Measurements from ENCODE around the gene HOXA3. TPM values are rescaled to one million over a fixed set of nuclear protein-coding genes. Genes with fewer than 3 reads are reported as not detected.

Gene HOXA3
- total and polyA plus RNA-seq, 4 donors: 3.8 to 20.8 (median 10.9) TPM

DNA sequence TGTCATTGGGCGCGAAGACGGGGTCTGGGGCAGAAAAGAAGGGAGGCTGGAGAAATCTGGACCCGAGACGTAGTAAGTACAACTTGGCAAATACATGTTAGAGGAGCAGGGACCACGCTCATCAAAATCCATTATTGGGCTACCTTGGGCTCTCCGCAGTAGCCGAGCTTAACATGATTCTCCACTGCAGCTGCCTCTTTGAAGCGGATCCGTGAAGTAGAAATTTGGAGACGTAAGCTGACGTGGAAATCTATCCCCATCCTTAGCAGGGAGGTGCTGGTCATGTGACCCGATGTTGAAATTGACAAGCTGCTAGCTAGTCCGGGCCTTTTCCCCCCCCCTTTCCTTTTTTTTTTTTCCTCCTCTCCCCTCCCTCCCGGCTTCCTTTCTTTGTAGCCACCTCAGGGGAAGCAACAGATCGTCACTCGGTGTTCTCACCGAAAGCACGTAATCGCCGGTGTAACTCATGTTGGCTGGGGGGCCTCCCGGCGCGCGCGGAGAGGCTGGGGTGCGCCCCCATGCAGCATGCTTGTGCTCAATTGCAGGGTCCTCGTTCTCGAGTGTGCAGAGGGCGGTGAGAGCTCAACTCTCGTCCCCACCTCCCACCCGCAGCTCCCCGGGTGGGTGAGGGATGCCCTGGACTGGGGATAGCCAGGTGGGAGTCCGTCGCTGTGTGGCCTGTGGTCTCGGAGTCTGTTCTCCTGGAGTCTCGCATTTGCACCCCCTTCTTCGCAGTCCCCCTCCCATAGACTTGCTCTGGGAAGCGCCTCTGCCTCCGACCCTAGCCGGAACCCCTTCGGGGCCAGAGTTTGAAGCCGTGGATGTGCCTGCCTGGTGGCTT is 32.9 kb upstream of the HOXA3 start, which contains the start of gene HOXA11:
HOXA11 (minus strand) TSS at position 220 of the 841 bp plus-strand sequence; CDS start at position 132, 88 bp downstream.
- H3K27me3 ChIP-seq (ENCODE audit: control insufficient read depth in 1 of 2, insufficient read depth in 2 of 2, low read length in 1 of 2): no peaks in the 10 kb centered on the region
- H3K27ac ChIP-seq (ENCODE audit: low read depth in 1 of 2, low read length in 2 of 2): no peak within 1 kb of the TSS
- intact Hi-C loops (cut with DNase I): no loop called here
- no peaks in the 10 kb centered on the region for H3K9me3 ChIP-seq (ENCODE audit: control insufficient read depth, low read length)
- 13 to 14% methylated on average over 43 of the region's 43 CpGs for WGBS, 2 donors
- DNase-seq (peak; percentile 41 to 69), ATAC-seq (ENCODE audit: low FRiP score) (peak; percentile 24)
- no peaks in the 10 kb centered on the region for H3K4me1 ChIP-seq (ENCODE audit: control insufficient read depth in 1 of 2, insufficient read depth in 2 of 2, low read length in 2 of 2)
- H3K4me3 ChIP-seq (ENCODE audit: low read length in 2 of 2): no peak within 1 kb of the TSS
- no peaks in the 10 kb centered on the region for H3K36me3 ChIP-seq (ENCODE audit: control insufficient read depth in 1 of 2, insufficient read depth in 2 of 2, low read length in 1 of 2)

DNA sequence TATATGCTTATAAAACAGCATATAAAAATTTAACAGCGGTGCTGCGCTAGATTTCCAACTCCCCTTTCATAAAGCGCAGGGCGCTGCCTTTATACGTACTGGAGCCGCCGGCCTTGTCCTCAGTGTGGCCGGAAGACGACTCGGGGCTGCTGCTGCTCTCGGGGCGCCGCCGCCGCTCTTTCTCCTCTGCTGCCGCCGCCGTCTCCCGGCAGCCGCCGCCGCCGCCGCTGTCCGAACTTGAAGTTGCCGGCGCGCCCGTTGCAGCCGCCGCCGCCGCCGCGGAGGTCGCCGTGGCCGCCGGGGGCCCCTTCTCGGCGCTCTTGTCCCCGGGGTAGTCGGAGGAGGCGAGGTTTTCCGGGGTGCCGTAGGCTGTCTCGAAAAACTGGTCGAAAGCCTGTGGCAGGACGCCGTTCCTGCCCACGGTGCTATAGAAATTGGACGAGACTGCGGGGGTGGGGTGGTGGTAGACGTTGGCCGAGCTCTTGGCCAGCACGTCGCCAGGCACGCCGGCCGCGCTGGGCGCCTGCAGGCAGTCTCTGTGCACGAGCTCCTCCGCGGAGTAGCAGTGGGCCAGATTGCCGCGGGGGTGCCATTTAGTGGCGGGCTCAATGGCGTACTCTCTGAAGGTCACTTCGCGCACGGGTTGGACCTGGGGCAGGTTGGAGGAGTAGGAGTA is 32.1 kb upstream of the HOXA3 start:
- no peaks in the 10 kb centered on the region for H3K9me3 ChIP-seq (ENCODE audit: control insufficient read depth, low read length)
- no peak overlapping the region for H3K27ac ChIP-seq (ENCODE audit: low read depth in 1 of 2, low read length in 2 of 2)
- H3K27me3 ChIP-seq (ENCODE audit: control insufficient read depth in 1 of 2, insufficient read depth in 2 of 2, low read length in 1 of 2): no peaks in the 10 kb centered on the region
- WGBS, 2 donors: 2 to 3% methylated on average over 51 to 72 of the region's 72 CpGs
- intact Hi-C loops (cut with DNase I): no loop called here
- ATAC-seq (ENCODE audit: low FRiP score): no peak
- DNase-seq: peak; percentile 58 to 80
- no peaks in the 10 kb centered on the region for H3K36me3 ChIP-seq (ENCODE audit: control insufficient read depth in 1 of 2, insufficient read depth in 2 of 2, low read length in 1 of 2)
- H3K4me1 ChIP-seq (ENCODE audit: control insufficient read depth in 1 of 2, insufficient read depth in 2 of 2, low read length in 2 of 2): no peaks in the 10 kb centered on the region
- H3K4me3 ChIP-seq (ENCODE audit: low read length in 2 of 2): no peak overlapping the region

DNA sequence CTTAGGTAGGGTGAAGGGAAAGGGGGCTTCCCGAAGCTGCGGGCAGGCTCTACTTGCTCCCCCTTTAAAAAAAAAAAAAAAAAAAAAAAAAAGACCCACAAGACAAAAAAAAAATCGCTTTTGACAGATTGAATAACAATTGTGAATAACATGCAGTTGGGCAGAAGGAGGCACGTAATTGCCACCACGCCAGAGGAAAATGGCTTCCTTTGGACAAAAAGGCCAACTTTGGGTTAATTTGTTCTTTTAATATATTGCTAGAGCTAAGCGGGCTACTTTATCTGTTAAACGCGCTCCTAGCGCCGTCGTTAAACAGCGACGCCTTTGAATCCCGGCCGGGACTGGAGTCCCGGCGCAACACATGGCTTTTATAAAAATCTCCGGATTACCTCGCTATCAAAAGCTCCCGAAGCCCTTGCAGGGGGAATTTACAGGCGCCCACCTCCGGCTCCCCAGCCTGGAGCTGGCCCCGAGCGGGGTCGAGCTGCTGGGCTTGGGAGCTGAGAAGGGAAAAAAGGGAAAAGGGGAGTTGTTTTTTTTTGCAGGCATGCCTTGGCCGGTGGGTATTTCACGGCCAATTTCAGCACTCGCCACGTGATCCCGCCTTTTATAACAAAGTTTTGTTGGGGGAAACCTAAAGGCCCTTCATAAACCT is 31.4 kb upstream of the HOXA3 start:
- no peak overlapping the region for H3K4me3 ChIP-seq (ENCODE audit: low read length in 2 of 2)
- no peaks in the 10 kb centered on the region for H3K9me3 ChIP-seq (ENCODE audit: control insufficient read depth, low read length)
- H3K36me3 ChIP-seq (ENCODE audit: control insufficient read depth in 1 of 2, insufficient read depth in 2 of 2, low read length in 1 of 2): no peaks in the 10 kb centered on the region
- DNase-seq: no peak
- WGBS, 2 donors: 11% methylated on average over 30 of the region's 30 CpGs
- H3K27ac ChIP-seq (ENCODE audit: low read depth in 1 of 2, low read length in 2 of 2): no peak overlapping the region
- no peaks in the 10 kb centered on the region for H3K4me1 ChIP-seq (ENCODE audit: control insufficient read depth in 1 of 2, insufficient read depth in 2 of 2, low read length in 2 of 2)
- intact Hi-C loops (cut with DNase I): no loop called here
- no peak for ATAC-seq (ENCODE audit: low FRiP score)
- H3K27me3 ChIP-seq (ENCODE audit: control insufficient read depth in 1 of 2, insufficient read depth in 2 of 2, low read length in 1 of 2): no peaks in the 10 kb centered on the region

DNA sequence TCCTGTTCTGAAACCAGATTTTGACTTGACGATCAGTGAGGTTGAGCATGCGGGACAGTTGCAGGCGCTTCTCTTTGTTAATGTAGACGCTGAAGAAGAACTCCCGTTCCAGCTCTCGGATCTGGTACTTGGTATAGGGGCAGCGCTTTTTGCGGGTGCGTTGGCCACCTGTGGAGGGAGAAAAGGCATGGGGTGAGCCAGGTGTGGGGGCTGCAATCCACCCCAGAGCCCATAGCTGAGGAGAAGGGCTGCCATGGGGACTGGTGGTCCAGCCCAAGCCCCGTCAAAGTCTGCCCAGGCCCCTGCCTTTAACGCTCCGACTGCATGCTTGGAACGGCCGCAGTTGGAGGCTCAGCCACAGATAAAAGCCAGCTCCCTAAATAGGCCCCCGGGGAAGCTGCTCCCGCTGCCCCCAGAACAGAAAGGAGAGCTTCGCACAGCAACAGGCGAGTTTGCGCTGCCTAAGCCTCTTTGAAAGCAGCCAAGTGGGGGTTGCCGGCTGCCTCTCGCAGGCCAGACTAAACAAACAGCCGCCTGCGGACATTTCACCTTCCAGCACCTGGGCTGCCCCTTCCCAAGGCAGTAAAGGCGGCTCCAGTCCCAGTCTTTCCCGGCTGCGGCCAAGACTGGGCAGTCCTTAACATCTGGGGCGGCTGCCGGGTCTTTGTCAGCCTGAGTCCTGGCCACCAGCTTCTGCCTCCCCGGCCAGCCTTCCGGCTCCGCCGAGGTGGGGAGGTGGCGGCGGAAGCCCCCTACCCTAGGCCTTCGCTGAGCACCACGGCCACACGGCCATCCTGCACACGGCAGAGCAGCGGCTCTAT is 30.7 kb upstream of the HOXA3 start:
- Histone ChIP-seq H3K27me3 (ENCODE audit: control insufficient read depth in 1 of 2, insufficient read depth in 2 of 2, low read length in 1 of 2) (no peaks in the 10 kb centered on the region), H3K36me3 (ENCODE audit: control insufficient read depth in 1 of 2, insufficient read depth in 2 of 2, low read length in 1 of 2) (no peaks in the 10 kb centered on the region), H3K27ac (ENCODE audit: low read depth in 1 of 2, low read length in 2 of 2) (no peak overlapping the region), H3K4me1 (ENCODE audit: control insufficient read depth in 1 of 2, insufficient read depth in 2 of 2, low read length in 2 of 2) (no peaks in the 10 kb centered on the region), H3K9me3 (ENCODE audit: control insufficient read depth, low read length) (no peaks in the 10 kb centered on the region), H3K4me3 (ENCODE audit: low read length in 2 of 2) (no peak overlapping the region)
- intact Hi-C loops (cut with DNase I): no loop called here
- WGBS, 2 donors: 19 to 20% methylated on average over 39 of the region's 39 CpGs
- ATAC-seq (ENCODE audit: low FRiP score): no peak
- DNase-seq: peak in 1 of 2 donors; percentile 73

- Histone ChIP-seq H3K4me1 (ENCODE audit: control insufficient read depth in 1 of 2, insufficient read depth in 2 of 2, low read length in 2 of 2) (no peaks in the 10 kb centered on the region), H3K27ac (ENCODE audit: low read depth in 1 of 2, low read length in 2 of 2) (no peak overlapping the region), H3K9me3 (ENCODE audit: control insufficient read depth, low read length) (no peaks in the 10 kb centered on the region), H3K36me3 (ENCODE audit: control insufficient read depth in 1 of 2, insufficient read depth in 2 of 2, low read length in 1 of 2) (no peaks in the 10 kb centered on the region), H3K4me3 (ENCODE audit: low read length in 2 of 2) (no peak overlapping the region), H3K27me3 (ENCODE audit: control insufficient read depth in 1 of 2, insufficient read depth in 2 of 2, low read length in 1 of 2) (no peaks in the 10 kb centered on the region)
- 46 to 48% methylated on average over 4 of the region's 4 CpGs for WGBS, 2 donors
- ATAC-seq (ENCODE audit: low FRiP score): no peak
- intact Hi-C loops (cut with DNase I): no loop called here
- peak; percentile 44 to 45 for DNase-seq
These were observed 30.0 kb upstream of the HOXA3 start for GRCh38 chr7:27182285-27182841.

GRCh38 chr7:27181795-27182275 is 29.5 kb upstream of the HOXA3 start:
- intact Hi-C loops (cut with DNase I): no loop called here
- Histone ChIP-seq H3K9me3 (ENCODE audit: control insufficient read depth, low read length) (no peaks in the 10 kb centered on the region), H3K36me3 (ENCODE audit: control insufficient read depth in 1 of 2, insufficient read depth in 2 of 2, low read length in 1 of 2) (no peaks in the 10 kb centered on the region), H3K4me1 (ENCODE audit: control insufficient read depth in 1 of 2, insufficient read depth in 2 of 2, low read length in 2 of 2) (no peaks in the 10 kb centered on the region), H3K27me3 (ENCODE audit: control insufficient read depth in 1 of 2, insufficient read depth in 2 of 2, low read length in 1 of 2) (no peaks in the 10 kb centered on the region), H3K27ac (ENCODE audit: low read depth in 1 of 2, low read length in 2 of 2) (no peak overlapping the region), H3K4me3 (ENCODE audit: low read length in 2 of 2) (no peak overlapping the region)
- WGBS, 2 donors: 82% methylated on average over 4 of the region's 4 CpGs
- ATAC-seq (ENCODE audit: low FRiP score): no peak
- DNase-seq: peak in 1 of 2 donors; percentile 44

DNA sequence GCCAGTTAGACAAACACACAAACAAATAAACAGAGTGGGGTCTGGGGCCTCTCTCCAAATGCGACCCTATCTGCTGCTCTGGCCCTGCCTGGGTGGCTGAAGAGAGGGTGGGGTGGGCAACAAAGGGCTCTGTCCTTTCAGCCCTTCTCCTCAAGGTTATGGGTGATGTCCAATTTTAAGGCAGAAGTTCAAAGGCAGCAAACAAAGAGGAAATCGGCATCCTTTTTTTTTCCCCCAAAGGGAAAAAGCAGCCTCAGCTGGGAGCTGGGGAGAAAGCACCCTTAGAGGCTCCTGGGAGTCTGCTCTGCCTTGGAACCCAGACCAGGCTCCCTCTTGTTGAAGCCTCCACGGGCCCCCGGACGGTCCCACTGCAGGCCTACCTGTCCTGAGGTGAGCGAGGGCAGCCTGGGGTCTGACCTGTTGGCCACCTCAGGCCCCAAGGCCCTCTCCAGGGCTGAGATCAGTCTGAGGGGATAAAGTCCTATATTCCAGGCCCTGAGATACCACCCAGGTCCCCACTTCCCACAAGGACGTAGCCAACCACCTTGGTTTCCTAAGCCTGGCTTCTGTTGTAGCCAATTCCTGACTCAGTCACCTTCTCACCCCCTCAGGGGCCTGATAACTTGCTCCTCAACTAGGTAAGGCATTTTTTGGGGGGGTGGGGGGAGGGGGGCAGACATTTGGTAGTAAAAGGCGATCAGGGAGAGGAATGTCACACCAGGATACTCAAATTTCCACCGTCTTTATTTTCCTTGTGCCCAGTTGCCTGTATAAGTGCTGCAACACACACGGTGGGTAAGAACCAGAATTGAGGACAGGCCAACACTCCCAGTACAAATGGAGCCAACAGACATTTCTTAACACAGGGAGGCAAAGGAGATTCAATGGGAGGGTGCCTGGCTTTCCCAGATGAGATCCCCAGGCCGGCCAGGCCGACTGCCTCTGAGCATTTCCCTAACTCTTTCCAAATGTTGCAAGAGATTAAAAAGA is 28.3 kb upstream of the HOXA3 start:
- DNase-seq: peak in 1 of 2 donors; percentile 62
- no peaks in the 10 kb centered on the region for H3K4me1 ChIP-seq (ENCODE audit: control insufficient read depth in 1 of 2, insufficient read depth in 2 of 2, low read length in 2 of 2)
- H3K4me3 ChIP-seq (ENCODE audit: low read length in 2 of 2): no peak overlapping the region
- H3K27ac ChIP-seq (ENCODE audit: low read depth in 1 of 2, low read length in 2 of 2): no peak overlapping the region
- H3K9me3 ChIP-seq (ENCODE audit: control insufficient read depth, low read length): no peaks in the 10 kb centered on the region
- intact Hi-C loops (cut with DNase I): no loop called here
- no peaks in the 10 kb centered on the region for H3K36me3 ChIP-seq (ENCODE audit: control insufficient read depth in 1 of 2, insufficient read depth in 2 of 2, low read length in 1 of 2)
- ATAC-seq (ENCODE audit: low FRiP score): no peak
- H3K27me3 ChIP-seq (ENCODE audit: control insufficient read depth in 1 of 2, insufficient read depth in 2 of 2, low read length in 1 of 2): no peaks in the 10 kb centered on the region
- WGBS, 2 donors: 92 to 97% methylated on average over 12 of the region's 12 CpGs

All from aorta (tissue), 5 donors.